ENCODE results near the gene OR56A5.

Gene OR56A5

DNA sequence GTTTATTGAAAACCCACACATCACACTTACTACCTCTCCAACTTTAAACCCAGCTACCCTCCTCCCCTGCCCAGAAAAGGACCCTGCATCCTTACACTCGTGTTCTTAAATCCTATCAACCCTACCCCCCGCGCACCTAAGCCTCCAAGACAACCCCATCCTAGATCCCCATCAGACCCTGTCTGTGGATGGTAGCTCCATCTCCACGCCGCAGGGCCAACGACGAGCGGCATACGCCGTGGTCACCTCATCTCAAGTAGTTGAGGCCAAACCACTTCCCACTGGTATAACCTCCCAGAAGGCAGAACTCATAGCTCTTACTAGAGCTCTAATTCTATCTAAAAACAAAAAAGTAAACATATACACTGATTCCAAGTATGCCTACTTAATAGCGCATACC lies 35.6 kb downstream of the OR56A5 start:
- Histone ChIP-seq H3K9me3 (ENCODE audit: insufficient read depth, low read depth, low read length) (no peaks in the 10 kb centered on the region; the same call in 1 of the 2 replicates), H3K9ac (ENCODE audit: low read depth, low read length) (no peak overlapping the region), H3K36me3 (ENCODE audit: insufficient read depth, low read length) (no peaks in the 10 kb centered on the region), H3K4me3 (ENCODE audit: low read length) (no peak overlapping the region), H3K27ac (ENCODE audit: low read depth, low read length) (no peak overlapping the region), H3K4me1 (ENCODE audit: insufficient read depth, low read length) (no peaks in the 10 kb centered on the region), H3K27me3 (ENCODE audit: insufficient read depth, low read length) (no peaks in the 10 kb centered on the region)
- 96% methylated on average over 11 of the region's 11 CpGs for WGBS

DNA sequence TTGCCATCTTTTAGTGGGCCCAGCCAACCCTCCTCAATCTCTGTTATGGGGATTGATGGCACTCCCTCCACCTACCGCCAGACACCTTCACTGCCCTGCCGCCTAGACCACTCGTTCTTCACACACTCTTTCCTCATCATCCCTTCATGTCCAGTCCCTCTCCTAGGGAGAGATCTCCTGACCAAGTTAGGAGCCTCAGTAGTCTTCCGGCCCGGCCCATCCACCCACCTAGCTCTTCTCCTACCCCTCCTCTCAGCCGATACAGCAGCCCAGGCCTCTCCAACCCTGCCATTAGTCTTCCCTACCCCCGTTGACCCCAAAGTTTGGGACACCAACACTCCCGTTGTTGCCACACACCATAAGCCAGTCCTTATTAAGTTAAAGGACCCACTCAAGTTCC lies 37.2 kb downstream of the OR56A5 start:
- H3K4me1 ChIP-seq (ENCODE audit: insufficient read depth, low read length), result no peaks in the 10 kb centered on the region
- H3K4me3 ChIP-seq (ENCODE audit: low read length), result no peak overlapping the region
- H3K27ac ChIP-seq (ENCODE audit: low read depth, low read length), result no peak overlapping the region
- no peaks in the 10 kb centered on the region; the same call in 1 of the 2 replicates for H3K9me3 ChIP-seq (ENCODE audit: insufficient read depth, low read depth, low read length)
- H3K9ac ChIP-seq (ENCODE audit: low read depth, low read length), result no peak overlapping the region
- no peaks in the 10 kb centered on the region for H3K27me3 ChIP-seq (ENCODE audit: insufficient read depth, low read length)
- H3K36me3 ChIP-seq (ENCODE audit: insufficient read depth, low read length), result no peaks in the 10 kb centered on the region
- WGBS, result 94% methylated on average over 8 of the region's 8 CpGs

DNA sequence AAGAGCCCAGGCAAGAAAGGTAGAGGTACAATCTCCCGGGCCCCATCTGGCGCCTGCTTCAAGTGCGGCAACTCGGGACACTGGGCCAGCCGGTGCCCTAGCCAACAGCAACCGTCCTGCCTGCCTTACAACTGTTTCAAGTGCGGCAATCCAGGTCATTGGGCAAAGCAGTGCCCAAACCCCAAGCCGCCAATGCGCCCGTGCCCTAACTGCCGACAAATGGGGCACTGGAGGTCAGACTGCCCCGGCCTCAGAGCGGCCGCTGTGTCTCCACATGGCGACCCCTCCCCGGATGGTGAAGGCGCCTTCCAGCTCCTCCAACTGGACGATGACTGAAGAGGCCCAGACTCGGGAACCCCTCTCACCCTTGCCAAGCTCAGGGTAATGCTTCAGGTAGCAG lies 37.7 kb downstream of the OR56A5 start:
- Histone ChIP-seq H3K4me3 (ENCODE audit: low read length) (no peak overlapping the region), H3K9ac (ENCODE audit: low read depth, low read length) (no peak overlapping the region), H3K36me3 (ENCODE audit: insufficient read depth, low read length) (no peaks in the 10 kb centered on the region), H3K4me1 (ENCODE audit: insufficient read depth, low read length) (no peaks in the 10 kb centered on the region), H3K27ac (ENCODE audit: low read depth, low read length) (no peak overlapping the region), H3K9me3 (ENCODE audit: insufficient read depth, low read depth, low read length) (no peaks in the 10 kb centered on the region; the same call in 1 of the 2 replicates), H3K27me3 (ENCODE audit: insufficient read depth, low read length) (no peaks in the 10 kb centered on the region)
- 96% methylated on average over 19 of the region's 19 CpGs for WGBS

DNA sequence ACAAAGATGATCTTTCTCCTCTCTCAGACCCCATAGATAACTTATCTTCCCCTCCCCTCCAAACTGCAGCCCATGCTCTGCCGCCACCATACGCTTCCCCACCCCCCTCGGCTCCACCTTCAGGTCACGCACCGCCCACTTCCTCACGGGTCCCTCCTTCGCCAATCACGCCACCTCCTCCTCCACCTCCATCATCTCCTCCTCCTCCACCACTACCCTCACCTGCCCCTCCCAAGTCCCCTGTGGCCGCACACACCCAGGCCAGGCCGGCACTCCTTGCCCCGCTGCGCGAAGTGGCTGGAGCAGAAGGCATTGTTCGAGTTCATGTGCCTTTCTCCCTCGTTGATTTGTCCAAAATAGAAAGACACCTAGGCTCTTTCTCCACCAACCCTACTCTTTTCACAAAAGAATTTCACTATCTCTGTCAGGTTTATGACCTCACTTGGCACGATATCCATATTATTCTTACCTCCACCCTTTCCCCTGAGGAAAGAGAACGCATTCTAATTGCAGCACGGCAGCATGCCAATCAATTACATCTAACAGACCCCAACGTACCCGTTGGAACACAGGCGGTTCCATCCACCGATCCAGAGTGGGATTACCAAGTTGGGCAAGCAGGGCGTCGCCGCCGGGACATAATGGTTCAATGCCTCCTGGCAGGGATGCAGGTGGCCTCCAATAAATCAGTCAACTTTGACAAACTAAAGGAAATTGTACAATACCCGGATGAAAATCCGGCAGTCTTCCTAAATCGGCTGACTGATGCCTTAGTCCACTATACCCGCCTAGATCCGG lies 38.5 kb downstream of the OR56A5 start:
- Histone ChIP-seq H3K36me3 (ENCODE audit: insufficient read depth, low read length) (no peaks in the 10 kb centered on the region), H3K4me1 (ENCODE audit: insufficient read depth, low read length) (no peaks in the 10 kb centered on the region), H3K27ac (ENCODE audit: low read depth, low read length) (no peak overlapping the region), H3K9me3 (ENCODE audit: insufficient read depth, low read depth, low read length) (peaks cover 4% of the 10 kb centered on the region; the same call in 1 of the 2 replicates), H3K27me3 (ENCODE audit: insufficient read depth, low read length) (no peaks in the 10 kb centered on the region), H3K9ac (ENCODE audit: low read depth, low read length) (no peak overlapping the region), H3K4me3 (ENCODE audit: low read length) (no peak overlapping the region)
- 93% methylated on average over 31 of the region's 31 CpGs for WGBS

DNA sequence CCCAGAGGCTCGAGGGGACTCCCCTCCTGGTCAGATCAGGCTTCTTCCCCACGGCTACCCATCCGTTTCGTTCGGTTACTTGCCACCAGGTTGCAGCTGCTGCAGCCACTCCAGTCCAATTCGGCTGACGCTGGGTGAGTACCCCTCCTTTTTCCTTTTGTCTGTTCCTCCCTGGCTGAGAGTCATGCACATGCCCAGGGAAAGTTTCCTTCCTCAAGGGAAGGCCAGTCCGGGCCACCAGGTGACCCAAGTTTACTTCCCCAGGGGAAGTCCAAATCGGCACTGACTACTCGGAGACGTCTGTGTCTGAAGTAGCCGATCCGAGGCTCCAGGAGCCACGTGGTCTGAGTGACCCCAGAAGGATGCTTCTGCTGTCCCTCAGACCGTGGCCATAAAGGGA lies 39.5 kb downstream of the OR56A5 start:
- H3K27ac ChIP-seq (ENCODE audit: low read depth, low read length), result no peak overlapping the region
- H3K4me3 ChIP-seq (ENCODE audit: low read length), result no peak overlapping the region
- no peak overlapping the region for H3K9ac ChIP-seq (ENCODE audit: low read depth, low read length)
- H3K9me3 ChIP-seq (ENCODE audit: insufficient read depth, low read depth, low read length), result peaks cover 4% of the 10 kb centered on the region; the same call in 1 of the 2 replicates
- WGBS, result 91% methylated on average over 15 of the region's 15 CpGs
- no peaks in the 10 kb centered on the region for H3K4me1 ChIP-seq (ENCODE audit: insufficient read depth, low read length)
- no peaks in the 10 kb centered on the region for H3K27me3 ChIP-seq (ENCODE audit: insufficient read depth, low read length)
- H3K36me3 ChIP-seq (ENCODE audit: insufficient read depth, low read length), result no peaks in the 10 kb centered on the region

- WGBS, result 96% methylated on average over 17 of the region's 17 CpGs
- Histone ChIP-seq H3K4me3 (ENCODE audit: low read length) (no peak overlapping the region), H3K27ac (ENCODE audit: low read depth, low read length) (no peak overlapping the region), H3K4me1 (ENCODE audit: insufficient read depth, low read length) (no peaks in the 10 kb centered on the region), H3K9ac (ENCODE audit: low read depth, low read length) (no peak overlapping the region), H3K9me3 (ENCODE audit: insufficient read depth, low read depth, low read length) (peaks cover 4% of the 10 kb centered on the region; the same call in 1 of the 2 replicates), H3K36me3 (ENCODE audit: insufficient read depth, low read length) (no peaks in the 10 kb centered on the region), H3K27me3 (ENCODE audit: insufficient read depth, low read length) (no peaks in the 10 kb centered on the region)
Observed at GRCh38 chr11:5928271-5928670, 40.0 kb downstream of the OR56A5 start.

GRCh38 chr11:5923794-5924193 lies 44.5 kb downstream of the OR56A5 start:
- no peak overlapping the region for H3K9ac ChIP-seq (ENCODE audit: low read depth, low read length)
- no peaks in the 10 kb centered on the region for H3K4me1 ChIP-seq (ENCODE audit: insufficient read depth, low read length)
- H3K36me3 ChIP-seq (ENCODE audit: insufficient read depth, low read length), result no peaks in the 10 kb centered on the region
- H3K27ac ChIP-seq (ENCODE audit: low read depth, low read length), result no peak overlapping the region
- no peak overlapping the region for H3K4me3 ChIP-seq (ENCODE audit: low read length)
- 0 out of 2 replicates have a peak, but pooled peaks cover 4% of the 10 kb centered on the region for H3K9me3 ChIP-seq (ENCODE audit: insufficient read depth, low read depth, low read length)
- H3K27me3 ChIP-seq (ENCODE audit: insufficient read depth, low read length), result no peaks in the 10 kb centered on the region

GRCh38 chr11:5923427-5923776 lies 44.9 kb downstream of the OR56A5 start:
- Histone ChIP-seq H3K27ac (ENCODE audit: low read depth, low read length) (no peak overlapping the region), H3K4me1 (ENCODE audit: insufficient read depth, low read length) (no peaks in the 10 kb centered on the region), H3K9me3 (ENCODE audit: insufficient read depth, low read depth, low read length) (0 out of 2 replicates have a peak, but pooled peaks cover 4% of the 10 kb centered on the region), H3K27me3 (ENCODE audit: insufficient read depth, low read length) (no peaks in the 10 kb centered on the region), H3K36me3 (ENCODE audit: insufficient read depth, low read length) (no peaks in the 10 kb centered on the region), H3K9ac (ENCODE audit: low read depth, low read length) (no peak overlapping the region), H3K4me3 (ENCODE audit: low read length) (no peak overlapping the region)

GRCh38 chr11:5922749-5923426 lies 45.4 kb downstream of the OR56A5 start:
- 90% methylated on average over 2 of the region's 2 CpGs for WGBS

More at GRCh38 chr11:5922749-5923426, 45.4 kb downstream of the OR56A5 start:
- H3K4me3 ChIP-seq (ENCODE audit: low read length), result no peak overlapping the region
- no peak overlapping the region for H3K27ac ChIP-seq (ENCODE audit: low read depth, low read length)
- no peaks in the 10 kb centered on the region for H3K36me3 ChIP-seq (ENCODE audit: insufficient read depth, low read length)
- H3K9me3 ChIP-seq (ENCODE audit: insufficient read depth, low read depth, low read length), result 0 out of 2 replicates have a peak, but pooled peaks cover 4% of the 10 kb centered on the region
- H3K27me3 ChIP-seq (ENCODE audit: insufficient read depth, low read length), result no peaks in the 10 kb centered on the region
- no peak overlapping the region for H3K9ac ChIP-seq (ENCODE audit: low read depth, low read length)
- no peaks in the 10 kb centered on the region for H3K4me1 ChIP-seq (ENCODE audit: insufficient read depth, low read length)
